Measurements from ENCODE around the gene TUBB4B. TPM values are rescaled to one million over a fixed set of nuclear protein-coding genes. Genes with fewer than 3 reads are reported as not detected.

TUBB4B gene
- total RNA-seq, 2 donors from 2014 or later, result 79.1 to 171 TPM

- no peak overlapping the region for H3K4me3 ChIP-seq
- TF ChIP-seq POLR2A (IDR thresholded peaks at IDR 0.05) (no peak), CTCF (IDR thresholded peaks at IDR 0.05) (no peak)
- no peaks in the 10 kb centered on the region for H3K9me3 ChIP-seq
- peaks cover 0 to 3% of the 10 kb centered on the region in 2 donors for H3K36me3 ChIP-seq (replicated peaks in 1 of 2; ENCODE audit: insufficient read depth in 1 of 2, low read depth in 2 of 2)
- no peaks in the 10 kb centered on the region for H3K27me3 ChIP-seq
- no peak for DNase-seq
- no peak overlapping the region for H3K27ac ChIP-seq
- 88 to 93% methylated on average over 17 to 18 of the region's 29 CpGs for WGBS, 2 donors
- no peak for ATAC-seq
- intact Hi-C loops (cut with DNase I), result no loop called here
- H3K4me1 ChIP-seq, result peaks cover 24% of the 10 kb centered on the region
Measured at GRCh38 chr9:137265496-137266161, 24.5 kb downstream of the TUBB4B start.

- no peak for TF ChIP-seq CTCF (IDR thresholded peaks at IDR 0.05)
- TF ChIP-seq POLR2A (IDR thresholded peaks at IDR 0.05), result no peak
- WGBS, 2 donors, result 79% methylated on average over 14 of the region's 15 CpGs; no CpG with 5 or more reads in 1 of the 2 donors
- Histone ChIP-seq H3K4me1 (peaks cover 24% of the 10 kb centered on the region), H3K36me3 (replicated peaks in 1 of 2; ENCODE audit: insufficient read depth in 1 of 2, low read depth in 2 of 2) (peaks cover 0 to 3% of the 10 kb centered on the region in 2 donors), H3K27ac (no peak overlapping the region), H3K4me3 (no peak overlapping the region), H3K9me3 (no peaks in the 10 kb centered on the region), H3K27me3 (no peaks in the 10 kb centered on the region)
- DNase-seq (peak in 1 of 4 donors; percentile 16), ATAC-seq (no peak)
- intact Hi-C loops (cut with DNase I), result no loop called here
Measured at GRCh38 chr9:137266162-137266527, 25.1 kb downstream of the TUBB4B start.

- intact Hi-C loops (cut with DNase I), result no loop called here
- DNase-seq (peak in 1 of 4 donors; percentile 12), ATAC-seq (no peak)
- H3K9me3 ChIP-seq, result no peaks in the 10 kb centered on the region
- no peak for TF ChIP-seq CTCF (IDR thresholded peaks at IDR 0.05)
- H3K36me3 ChIP-seq (replicated peaks in 1 of 2; ENCODE audit: insufficient read depth in 1 of 2, low read depth in 2 of 2), result peaks cover 0 to 3% of the 10 kb centered on the region in 2 donors
- no peak overlapping the region for H3K27ac ChIP-seq
- H3K27me3 ChIP-seq, result no peaks in the 10 kb centered on the region
- H3K4me3 ChIP-seq, result no peak overlapping the region
- 89 to 91% methylated on average over 12 to 25 of the region's 34 CpGs for WGBS, 2 donors
- peaks cover 24% of the 10 kb centered on the region for H3K4me1 ChIP-seq
Measured at GRCh38 chr9:137266585-137267453, 25.7 kb downstream of the TUBB4B start.

GRCh38 chr9:137267933-137268355 is 26.9 kb downstream of the TUBB4B start:
- peaks cover 3 to 7% of the 10 kb centered on the region in 2 donors for H3K36me3 ChIP-seq (replicated peaks in 1 of 2; ENCODE audit: insufficient read depth in 1 of 2, low read depth in 2 of 2)
- DNase-seq (no peak), ATAC-seq (no peak)
- H3K4me3 ChIP-seq, result no peak overlapping the region
- WGBS, 2 donors, result 78 to 86% methylated on average over 1 to 5 of the region's 6 CpGs
- peak overlapping the region; percentile 9 to 79 (median 58) for H3K27ac ChIP-seq
- peaks cover 28% of the 10 kb centered on the region for H3K4me1 ChIP-seq
- TF ChIP-seq CTCF (IDR thresholded peaks at IDR 0.05) (no peak), POLR2A (IDR thresholded peaks at IDR 0.05) (no peak)
- intact Hi-C loops (cut with DNase I), result no loop called here
- H3K27me3 ChIP-seq, result no peaks in the 10 kb centered on the region
- H3K9me3 ChIP-seq, result no peaks in the 10 kb centered on the region
